NCI-H1092 (cell line): ENCODE data around the gene VPS13D.
"Not testable (repeated sequence)": the region's sequence is repeated elsewhere in the genome, so short reads cannot be mapped to it uniquely, and the experiment has no call there.

Source experiments
- DNase-seq: peaks from one replicate; lab custom pipeline; 2025; lab: John Stamatoyannopoulos, UW

The VPS13D gene

GRCh38 chr1:12469493-12469892, 239.7 kb downstream of the VPS13D start:
- DNase-seq, result peak; percentile 64

GRCh38 chr1:12469990-12470389, 240.2 kb downstream of the VPS13D start:
- DNase-seq, result peak; percentile 87

- DNase-seq, result not testable (repeated sequence)
These were observed 241.1 kb downstream of the VPS13D start for GRCh38 chr1:12470916-12471315.

GRCh38 chr1:12472156-12472797, 242.4 kb downstream of the VPS13D start:
- DNase-seq, result no peak

- DNase-seq, result no peak
These were observed 243.1 kb downstream of the VPS13D start for GRCh38 chr1:12472798-12473551.

GRCh38 chr1:12473596-12474362, 243.9 kb downstream of the VPS13D start:
- peak; percentile 68 for DNase-seq

GRCh38 chr1:12475101-12475500, 245.3 kb downstream of the VPS13D start:
- no peak for DNase-seq

GRCh38 chr1:12475530-12475934, 245.7 kb downstream of the VPS13D start:
- DNase-seq, result no peak

- no peak for DNase-seq
These were observed 246.1 kb downstream of the VPS13D start for GRCh38 chr1:12475947-12476346.

GRCh38 chr1:12477314-12477713, 247.5 kb downstream of the VPS13D start:
- no peak for DNase-seq

GRCh38 chr1:12477936-12478611, 248.2 kb downstream of the VPS13D start:
- peak; percentile 97 for DNase-seq

GRCh38 chr1:12478612-12478985, 248.8 kb downstream of the VPS13D start:
- DNase-seq, result peak; percentile 69

GRCh38 chr1:12479311-12479710, 249.5 kb downstream of the VPS13D start:
- no peak for DNase-seq

GRCh38 chr1:12480041-12480440, 250.2 kb downstream of the VPS13D start:
- DNase-seq, result no peak

GRCh38 chr1:12480748-12481362, 251.0 kb downstream of the VPS13D start:
- DNase-seq, result no peak

- no peak for DNase-seq
These were observed 252.1 kb downstream of the VPS13D start for GRCh38 chr1:12481928-12482327.

GRCh38 chr1:12482988-12483387, 253.2 kb downstream of the VPS13D start:
- no peak for DNase-seq

GRCh38 chr1:12485231-12486058, 255.6 kb downstream of the VPS13D start:
- DNase-seq, result no peak

GRCh38 chr1:12486059-12486341, 256.2 kb downstream of the VPS13D start:
- no peak for DNase-seq

GRCh38 chr1:12486401-12487005, 256.7 kb downstream of the VPS13D start:
- no peak for DNase-seq

- DNase-seq, result no peak
These were observed 257.7 kb downstream of the VPS13D start for GRCh38 chr1:12487520-12487919.
